ENCODE data around the gene MSTN. TPM values are rescaled to one million over a fixed set of nuclear protein-coding genes. Genes with fewer than 3 reads are reported as not detected.

MSTN gene
- total RNA-seq, 6 experiments from 2014 or later: not detected

DNA sequence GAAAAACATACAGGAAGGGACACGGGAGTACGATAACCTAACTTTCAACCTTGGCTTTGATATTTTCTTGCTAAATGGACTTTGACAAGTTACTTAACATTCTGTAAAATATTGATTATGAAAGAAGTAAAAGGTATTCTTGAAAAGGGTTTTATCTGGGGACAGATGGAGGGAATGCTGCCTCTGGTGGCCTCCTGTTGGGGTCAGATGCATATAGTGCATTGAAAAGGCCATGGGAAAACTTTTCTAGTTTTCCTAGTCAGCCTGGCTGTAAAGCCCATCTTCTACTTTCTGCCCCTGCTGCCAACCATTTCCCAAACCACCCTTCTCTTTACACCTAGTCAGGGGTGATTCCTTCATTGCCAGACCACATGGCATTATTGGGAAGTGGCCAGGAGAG is 22.2 kb upstream of the MSTN start:
- H3K9me3 Mint-ChIP-seq: no peaks in the 10 kb centered on the region
- H3K36me3 Mint-ChIP-seq (ENCODE audit: low read depth): no peaks in the 10 kb centered on the region
- no peaks in the 10 kb centered on the region for H3K4me1 Mint-ChIP-seq (ENCODE audit: low read depth)
- TF ChIP-seq, protein P1, sequence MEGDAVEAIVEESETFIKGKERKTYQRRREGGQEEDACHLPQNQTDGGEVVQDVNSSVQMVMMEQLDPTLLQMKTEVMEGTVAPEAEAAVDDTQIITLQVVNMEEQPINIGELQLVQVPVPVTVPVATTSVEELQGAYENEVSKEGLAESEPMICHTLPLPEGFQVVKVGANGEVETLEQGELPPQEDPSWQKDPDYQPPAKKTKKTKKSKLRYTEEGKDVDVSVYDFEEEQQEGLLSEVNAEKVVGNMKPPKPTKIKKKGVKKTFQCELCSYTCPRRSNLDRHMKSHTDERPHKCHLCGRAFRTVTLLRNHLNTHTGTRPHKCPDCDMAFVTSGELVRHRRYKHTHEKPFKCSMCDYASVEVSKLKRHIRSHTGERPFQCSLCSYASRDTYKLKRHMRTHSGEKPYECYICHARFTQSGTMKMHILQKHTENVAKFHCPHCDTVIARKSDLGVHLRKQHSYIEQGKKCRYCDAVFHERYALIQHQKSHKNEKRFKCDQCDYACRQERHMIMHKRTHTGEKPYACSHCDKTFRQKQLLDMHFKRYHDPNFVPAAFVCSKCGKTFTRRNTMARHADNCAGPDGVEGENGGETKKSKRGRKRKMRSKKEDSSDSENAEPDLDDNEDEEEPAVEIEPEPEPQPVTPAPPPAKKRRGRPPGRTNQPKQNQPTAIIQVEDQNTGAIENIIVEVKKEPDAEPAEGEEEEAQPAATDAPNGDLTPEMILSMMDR (IDR thresholded peaks at IDR 0.05): peak; percentile 18; the same call in 1 of the 2 replicates
- no peak for DNase-seq
- H3K27me3 Mint-ChIP-seq (ENCODE audit: insufficient read depth): peaks cover 3% of the 10 kb centered on the region; the same call in 1 of the 2 replicates
- no peak overlapping the region for H3K27ac Mint-ChIP-seq
- H3K4me3 Mint-ChIP-seq: no peak overlapping the region

DNA sequence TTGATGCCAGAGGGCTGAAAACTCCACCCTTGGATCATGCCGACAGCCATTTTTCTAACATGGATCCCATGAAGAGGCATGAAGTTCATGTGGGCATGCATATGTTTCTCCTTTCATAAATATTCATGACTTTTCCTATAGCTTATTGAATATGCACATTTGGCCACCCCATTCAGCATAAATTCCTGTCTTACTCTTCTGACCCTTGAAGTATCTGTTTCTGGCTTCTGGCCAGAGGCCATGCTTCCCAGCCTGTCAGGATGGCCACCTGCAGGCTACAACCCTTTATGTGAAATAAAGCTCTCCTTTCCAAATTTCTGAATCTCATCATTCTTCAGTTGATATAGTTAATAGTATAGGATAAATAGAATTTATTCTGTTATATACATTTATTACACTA is 19.6 kb upstream of the MSTN start:
- TF ChIP-seq, protein P1 (IDR thresholded peaks at IDR 0.05): no peak
- Mint-ChIP-seq H3K36me3 (ENCODE audit: low read depth) (no peaks in the 10 kb centered on the region), H3K27me3 (ENCODE audit: insufficient read depth) (peaks cover 3% of the 10 kb centered on the region; the same call in 1 of the 2 replicates), H3K4me1 (ENCODE audit: low read depth) (no peaks in the 10 kb centered on the region), H3K27ac (no peak overlapping the region), H3K4me3 (no peak overlapping the region), H3K9me3 (no peaks in the 10 kb centered on the region)
- no peak for DNase-seq

DNA sequence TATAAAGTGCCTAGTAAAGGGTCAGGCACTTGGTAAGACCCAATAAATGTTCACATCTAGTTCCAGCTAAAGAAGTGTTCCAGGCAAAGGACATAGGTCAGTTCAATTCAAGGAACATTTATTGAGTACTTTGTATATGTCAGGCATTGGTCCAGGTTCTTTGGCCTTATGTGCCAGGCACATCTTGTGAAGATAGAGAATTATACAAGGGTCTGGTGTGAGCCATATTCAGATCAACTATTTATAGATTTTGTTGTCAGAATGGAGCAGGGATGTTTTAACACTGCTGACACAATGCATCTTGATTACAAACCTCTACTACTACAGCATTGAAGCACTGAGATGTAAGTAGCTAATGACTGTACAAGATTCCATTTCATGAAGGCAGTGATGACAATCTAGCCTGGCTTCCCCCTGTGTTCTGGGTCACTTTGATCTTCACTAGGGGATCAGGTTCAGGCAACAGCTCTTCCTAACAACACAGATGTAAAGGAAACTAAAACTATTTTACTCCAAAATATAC is 18.1 kb upstream of the MSTN start:
- no peaks in the 10 kb centered on the region for H3K4me1 Mint-ChIP-seq (ENCODE audit: low read depth)
- TF ChIP-seq, protein P1 (IDR thresholded peaks at IDR 0.05): no peak
- H3K27ac Mint-ChIP-seq: no peak overlapping the region
- H3K36me3 Mint-ChIP-seq (ENCODE audit: low read depth): no peaks in the 10 kb centered on the region
- no peak overlapping the region for H3K4me3 Mint-ChIP-seq
- H3K9me3 Mint-ChIP-seq: no peaks in the 10 kb centered on the region
- DNase-seq: no peak
- H3K27me3 Mint-ChIP-seq (ENCODE audit: insufficient read depth): peaks cover 3% of the 10 kb centered on the region; the same call in 1 of the 2 replicates

DNA sequence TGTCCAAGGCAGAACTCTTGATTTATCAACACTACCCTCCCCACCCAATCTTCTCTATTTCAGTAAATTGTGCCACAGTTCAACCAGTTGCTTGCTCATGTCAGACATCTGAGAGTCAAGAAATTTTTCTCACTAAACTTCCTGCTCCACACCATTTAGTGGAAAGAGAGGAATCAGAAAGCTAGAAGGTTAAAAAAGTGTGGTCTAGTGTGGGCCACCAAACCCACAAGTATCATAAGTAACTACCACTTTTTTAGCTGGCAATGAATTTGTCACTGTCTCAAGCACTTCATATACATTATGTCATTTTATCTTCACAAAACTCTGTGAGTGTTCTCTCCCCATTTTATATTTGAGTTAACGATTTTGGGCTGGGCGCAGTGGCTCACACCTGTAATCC is 16.6 kb upstream of the MSTN start:
- Mint-ChIP-seq H3K4me1 (ENCODE audit: low read depth) (no peaks in the 10 kb centered on the region), H3K9me3 (no peaks in the 10 kb centered on the region), H3K27ac (no peak overlapping the region), H3K36me3 (ENCODE audit: low read depth) (no peaks in the 10 kb centered on the region), H3K4me3 (no peak overlapping the region), H3K27me3 (ENCODE audit: insufficient read depth) (peaks cover 3% of the 10 kb centered on the region; the same call in 1 of the 2 replicates)
- no peak for DNase-seq
- TF ChIP-seq, protein P1 (IDR thresholded peaks at IDR 0.05): no peak

DNA sequence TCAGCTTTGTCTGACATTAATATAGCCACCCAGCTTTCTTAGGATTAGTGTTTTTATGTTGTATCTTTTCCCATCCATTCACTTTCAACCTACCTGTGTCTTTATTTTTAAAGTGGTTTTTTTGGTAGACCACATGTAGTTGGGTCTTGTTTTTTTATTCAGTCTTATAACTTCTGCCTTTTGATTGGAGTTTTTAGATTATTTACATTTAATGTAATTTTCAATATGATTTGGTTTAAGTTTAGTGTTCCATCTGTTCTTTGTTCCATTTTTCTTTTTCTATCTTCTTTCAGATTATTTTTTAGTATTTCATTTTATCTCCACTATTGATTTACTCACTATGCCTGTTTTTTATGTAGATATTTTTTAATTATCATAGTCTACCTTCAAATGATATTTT is 13.1 kb upstream of the MSTN start:
- TF ChIP-seq, protein P1 (IDR thresholded peaks at IDR 0.05): no peak
- Mint-ChIP-seq H3K4me3 (no peak overlapping the region), H3K27ac (no peak overlapping the region), H3K27me3 (ENCODE audit: insufficient read depth) (no peaks in the 10 kb centered on the region), H3K36me3 (ENCODE audit: low read depth) (no peaks in the 10 kb centered on the region), H3K9me3 (no peaks in the 10 kb centered on the region), H3K4me1 (ENCODE audit: low read depth) (0 out of 2 replicates have a peak, but pooled peaks cover 5% of the 10 kb centered on the region)
- no peak for DNase-seq

All from HFFc6 (cell line).